ENCODE measurements around the gene GYPB.
"Not testable (repeated sequence)": the region's sequence is repeated elsewhere in the genome, so short reads cannot be mapped to it uniquely, and the experiment has no call there.

The GYPB gene

GRCh38 chr4:144019277-144019676, at the start of gene GYPB:
Gene GYPB (minus strand): TSS chr4:144019380. CDS start chr4:144019287, 93 bp downstream.
- not testable (repeated sequence) for DNase-seq (ENCODE audit: low read depth in 2 of 2, low spot score in 1 of 2)

- not testable (repeated sequence) for DNase-seq (ENCODE audit: low read depth in 2 of 2, low spot score in 1 of 2)
These were observed 42.4 kb upstream of the GYPB start for GRCh38 chr4:144061556-144061955.

- not testable (repeated sequence) for DNase-seq (ENCODE audit: low read depth in 2 of 2, low spot score in 1 of 2)
These were observed 41.2 kb upstream of the GYPB start for GRCh38 chr4:144060234-144060859.

- no peak for DNase-seq (ENCODE audit: low read depth in 2 of 2, low spot score in 1 of 2)
These were observed 37.6 kb upstream of the GYPB start for GRCh38 chr4:144056800-144057199.

GRCh38 chr4:144055336-144055735, 36.2 kb upstream of the GYPB start:
- not testable (repeated sequence) for DNase-seq (ENCODE audit: low read depth in 2 of 2, low spot score in 1 of 2)

GRCh38 chr4:144051494-144051893, 32.3 kb upstream of the GYPB start:
- not testable (repeated sequence) for DNase-seq (ENCODE audit: low read depth in 2 of 2, low spot score in 1 of 2)

GRCh38 chr4:144050631-144051030, 31.5 kb upstream of the GYPB start:
- DNase-seq (ENCODE audit: low read depth in 2 of 2, low spot score in 1 of 2): not testable (repeated sequence)

- DNase-seq (ENCODE audit: low read depth in 2 of 2, low spot score in 1 of 2): not testable (repeated sequence)
These were observed 30.6 kb upstream of the GYPB start for GRCh38 chr4:144049495-144050424.

- DNase-seq (ENCODE audit: low read depth in 2 of 2, low spot score in 1 of 2): not testable (repeated sequence)
These were observed 25.8 kb upstream of the GYPB start for GRCh38 chr4:144044936-144045335.

GRCh38 chr4:144032580-144032979, 13.4 kb upstream of the GYPB start:
- DNase-seq (ENCODE audit: low read depth in 2 of 2, low spot score in 1 of 2): not testable (repeated sequence)

- not testable (repeated sequence) for DNase-seq (ENCODE audit: low read depth in 2 of 2, low spot score in 1 of 2)
These were observed 12.7 kb upstream of the GYPB start for GRCh38 chr4:144031875-144032274.

- not testable (repeated sequence) for DNase-seq (ENCODE audit: low read depth in 2 of 2, low spot score in 1 of 2)
These were observed 12.2 kb upstream of the GYPB start for GRCh38 chr4:144031369-144031768.

- not testable (repeated sequence) for DNase-seq (ENCODE audit: low read depth in 2 of 2, low spot score in 1 of 2)
These were observed 11.5 kb upstream of the GYPB start for GRCh38 chr4:144030708-144031107.

- DNase-seq (ENCODE audit: low read depth in 2 of 2, low spot score in 1 of 2): not testable (repeated sequence)
These were observed 7.5 kb upstream of the GYPB start for GRCh38 chr4:144026682-144027081.

GRCh38 chr4:144024399-144025053, 5.3 kb upstream of the GYPB start:
- not testable (repeated sequence) for DNase-seq (ENCODE audit: low read depth in 2 of 2, low spot score in 1 of 2)

GRCh38 chr4:144022772-144023400, 3.7 kb upstream of the GYPB start:
- not testable (repeated sequence) for DNase-seq (ENCODE audit: low read depth in 2 of 2, low spot score in 1 of 2)

- not testable (repeated sequence) for DNase-seq (ENCODE audit: low read depth in 2 of 2, low spot score in 1 of 2)
These were observed 2.3 kb upstream of the GYPB start for GRCh38 chr4:144021336-144021990.

- DNase-seq (ENCODE audit: low read depth in 2 of 2, low spot score in 1 of 2): not testable (repeated sequence)
These were observed 768 bp downstream of the GYPB start for GRCh38 chr4:144018223-144019000.

- not testable (repeated sequence) for DNase-seq (ENCODE audit: low read depth in 2 of 2, low spot score in 1 of 2)
These were observed 1.9 kb downstream of the GYPB start for GRCh38 chr4:144017271-144017670.
